NB4 (cell line): ENCODE measurements around the gene TMEM132C.

Source experiments
- CTCF ChIP-seq: IDR thresholded peaks from one replicate; pipeline ENCODE4 v1.5.1; 2012; ENCODE audit warnings: low read depth, low read length
- MAX ChIP-seq: IDR thresholded peaks from 2 replicates; pipeline ENCODE4 v1.6.1; 2011; ENCODE audit warnings: low read depth, low read length
- POLR2A ChIP-seq: IDR thresholded peaks from 2 replicates; pipeline ENCODE4 v1.6.1; 2011; ENCODE audit warnings: mild to moderate bottlenecking; ENCODE audit not compliant: insufficient read length; ENCODE audit errors: extremely low read depth

- TF ChIP-seq CTCF = no peak
- TF ChIP-seq MAX = no peak
- no peak for TF ChIP-seq POLR2A
Measured at GRCh38 chr12:128420163-128420562, 153.2 kb downstream of the TMEM132C start.
